ENCODE measurements around the gene TNF.

Gene TNF

DNA sequence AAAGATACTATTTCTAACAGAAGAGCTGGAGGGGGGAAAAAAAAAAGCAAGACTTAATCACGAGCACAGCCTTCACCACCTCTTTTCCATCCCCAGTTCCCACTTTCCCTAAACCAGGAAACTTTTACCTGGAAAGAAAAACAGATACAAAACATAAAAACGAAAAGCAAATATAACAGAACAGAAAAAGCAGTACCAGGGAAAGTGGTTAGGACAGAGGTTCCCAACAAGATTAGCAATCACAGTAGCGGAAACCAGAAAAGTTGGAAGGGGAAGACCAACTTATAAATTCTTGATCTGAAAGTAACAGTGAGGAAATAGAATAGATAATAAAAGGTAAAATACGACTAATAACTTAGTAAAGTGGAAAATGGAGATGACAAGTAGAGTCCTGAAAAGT lies 34.7 kb upstream of the TNF start:
- TF ChIP-seq, protein P1, sequence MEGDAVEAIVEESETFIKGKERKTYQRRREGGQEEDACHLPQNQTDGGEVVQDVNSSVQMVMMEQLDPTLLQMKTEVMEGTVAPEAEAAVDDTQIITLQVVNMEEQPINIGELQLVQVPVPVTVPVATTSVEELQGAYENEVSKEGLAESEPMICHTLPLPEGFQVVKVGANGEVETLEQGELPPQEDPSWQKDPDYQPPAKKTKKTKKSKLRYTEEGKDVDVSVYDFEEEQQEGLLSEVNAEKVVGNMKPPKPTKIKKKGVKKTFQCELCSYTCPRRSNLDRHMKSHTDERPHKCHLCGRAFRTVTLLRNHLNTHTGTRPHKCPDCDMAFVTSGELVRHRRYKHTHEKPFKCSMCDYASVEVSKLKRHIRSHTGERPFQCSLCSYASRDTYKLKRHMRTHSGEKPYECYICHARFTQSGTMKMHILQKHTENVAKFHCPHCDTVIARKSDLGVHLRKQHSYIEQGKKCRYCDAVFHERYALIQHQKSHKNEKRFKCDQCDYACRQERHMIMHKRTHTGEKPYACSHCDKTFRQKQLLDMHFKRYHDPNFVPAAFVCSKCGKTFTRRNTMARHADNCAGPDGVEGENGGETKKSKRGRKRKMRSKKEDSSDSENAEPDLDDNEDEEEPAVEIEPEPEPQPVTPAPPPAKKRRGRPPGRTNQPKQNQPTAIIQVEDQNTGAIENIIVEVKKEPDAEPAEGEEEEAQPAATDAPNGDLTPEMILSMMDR (IDR thresholded peaks at IDR 0.05): no peak

DNA sequence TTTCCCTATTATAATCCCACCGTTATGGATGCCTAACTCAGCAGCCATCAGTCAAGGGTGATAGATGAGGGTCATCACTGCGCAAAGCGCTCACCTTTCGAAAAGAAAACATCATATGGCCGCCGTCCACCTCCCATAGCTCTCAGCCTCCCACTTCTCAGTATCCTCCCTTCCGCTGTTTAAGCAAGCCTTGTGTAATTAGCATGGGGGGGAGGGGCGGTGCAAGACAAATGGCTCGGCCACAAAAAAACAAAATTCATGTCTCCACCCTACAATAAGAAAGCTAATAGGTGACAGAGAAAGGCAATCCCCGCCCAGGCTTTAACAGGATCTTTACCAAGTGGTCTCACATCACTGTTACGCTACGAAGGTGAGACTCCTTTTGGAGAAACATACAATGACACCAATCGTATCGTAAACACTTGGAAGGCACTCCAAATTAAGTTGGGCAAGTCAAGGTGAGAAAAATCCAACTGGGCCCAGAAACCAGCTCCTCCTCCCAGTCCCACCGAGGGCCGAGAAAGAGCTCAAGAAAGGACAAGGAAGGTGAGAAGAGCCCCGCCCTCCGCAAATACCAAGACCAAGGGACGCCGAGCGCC lies 34.2 kb upstream of the TNF start:
- TF ChIP-seq, protein P1 (IDR thresholded peaks at IDR 0.05): no peak

DNA sequence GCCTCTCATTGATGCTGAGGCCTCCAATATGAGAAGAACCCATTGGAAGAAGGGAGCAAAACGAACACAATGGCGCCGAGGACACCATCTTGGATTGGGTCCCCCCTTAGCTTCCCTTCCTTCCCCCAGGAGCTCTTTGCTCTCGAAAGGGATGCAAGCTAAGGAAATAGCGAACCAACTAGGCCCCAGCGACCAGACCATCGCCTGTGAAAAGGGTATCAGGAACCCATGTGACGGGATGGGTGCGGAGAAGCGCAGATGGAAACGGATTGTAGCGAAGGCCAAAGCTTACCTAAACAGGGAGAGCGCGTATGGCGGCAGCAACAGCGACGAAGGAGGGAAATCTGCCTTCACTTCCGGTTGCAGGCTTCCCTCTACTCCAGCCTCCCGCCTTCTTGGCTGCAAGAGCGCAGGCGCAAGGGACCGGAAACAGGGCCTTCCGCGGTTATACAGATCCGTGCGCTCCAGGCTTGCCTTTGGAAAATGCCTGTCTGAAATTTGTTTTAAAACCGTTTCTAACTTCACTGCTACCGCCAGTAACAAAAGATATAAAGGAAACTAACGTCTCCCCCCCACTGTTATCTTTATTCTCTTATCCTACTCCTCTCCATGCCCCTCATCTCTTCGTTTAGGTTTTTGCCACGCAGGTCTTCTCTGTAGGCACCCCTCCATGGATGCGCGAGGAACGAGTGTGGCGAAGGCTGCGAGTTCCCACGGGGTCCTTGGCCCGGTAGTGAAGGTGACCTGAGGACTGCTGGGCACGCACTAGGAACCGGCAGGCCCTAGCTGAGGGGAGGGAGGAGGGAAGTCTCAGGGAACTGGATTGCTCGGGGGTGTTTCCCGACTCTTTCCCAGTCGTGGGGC lies 33.5 kb upstream of the TNF start, which contains the start of gene DDX39B:
TSS of gene DDX39B (minus strand) at position 346 of the 864 bp plus-strand sequence. CDS start 1,471 bp downstream, outside the sequence.
- TF ChIP-seq, protein P1 (IDR thresholded peaks at IDR 0.05): no peak

DNA sequence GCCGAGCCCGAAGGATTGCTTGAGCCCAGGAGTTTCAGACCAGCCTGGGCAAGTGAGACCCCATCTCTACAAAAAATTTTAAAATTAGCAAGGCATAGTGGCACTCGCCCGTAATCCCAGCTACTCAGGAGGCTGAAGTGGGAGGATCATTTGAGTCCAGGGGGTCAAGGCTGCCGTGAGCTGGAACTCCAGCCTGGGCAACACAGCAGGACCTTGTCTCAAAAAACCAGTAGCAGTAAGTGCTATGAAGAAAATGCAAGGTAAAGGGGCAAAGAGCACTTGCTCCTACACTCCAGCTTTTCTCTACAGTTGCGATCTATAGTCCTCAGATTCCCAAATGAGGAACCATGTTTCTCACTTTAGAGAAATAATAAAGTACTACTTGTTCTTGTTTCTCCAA lies 31.7 kb upstream of the TNF start:
- TF ChIP-seq, protein P1 (IDR thresholded peaks at IDR 0.05): no peak

DNA sequence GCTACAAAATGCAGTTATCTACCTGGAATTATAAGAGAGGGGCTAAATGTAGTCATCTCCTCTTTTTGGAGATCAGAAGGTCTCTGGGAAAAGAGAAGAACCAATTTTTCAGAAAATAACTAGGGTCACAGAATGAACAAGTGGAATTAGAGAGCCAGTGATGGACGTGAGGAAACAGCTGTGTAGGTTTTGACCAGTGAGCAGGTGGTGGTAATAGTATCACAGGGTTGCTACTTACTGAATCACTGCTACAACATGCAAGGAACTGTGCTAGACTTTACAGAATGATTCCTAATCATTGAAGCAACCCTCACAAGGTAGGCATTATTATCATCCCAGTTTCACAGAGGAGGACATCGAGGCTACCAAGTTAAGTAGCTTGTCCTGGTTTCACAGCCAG lies 30.7 kb upstream of the TNF start:
- TF ChIP-seq, protein P1 (IDR thresholded peaks at IDR 0.05): no peak

DNA sequence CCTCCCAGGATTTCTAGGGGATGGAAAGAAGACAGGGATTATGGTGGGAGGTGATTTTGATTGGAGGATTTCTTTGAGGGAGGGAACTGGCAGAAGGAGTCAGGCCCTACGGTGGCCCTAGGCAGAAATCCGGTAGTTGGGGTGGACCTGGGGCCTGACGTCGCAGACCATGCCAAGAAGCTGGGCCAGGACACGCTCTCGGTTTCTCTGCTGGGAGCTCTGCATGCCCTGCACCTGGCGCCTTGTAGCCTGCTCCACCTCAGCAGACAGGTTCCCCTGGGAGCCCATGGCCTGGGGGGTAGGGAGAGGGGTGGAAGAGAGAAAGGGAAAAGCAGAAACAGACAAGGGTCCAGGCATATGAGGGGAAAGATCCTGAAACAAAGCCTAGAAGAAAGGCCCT lies 30.1 kb upstream of the TNF start:
- TF ChIP-seq, protein P1 (IDR thresholded peaks at IDR 0.05): no peak

DNA sequence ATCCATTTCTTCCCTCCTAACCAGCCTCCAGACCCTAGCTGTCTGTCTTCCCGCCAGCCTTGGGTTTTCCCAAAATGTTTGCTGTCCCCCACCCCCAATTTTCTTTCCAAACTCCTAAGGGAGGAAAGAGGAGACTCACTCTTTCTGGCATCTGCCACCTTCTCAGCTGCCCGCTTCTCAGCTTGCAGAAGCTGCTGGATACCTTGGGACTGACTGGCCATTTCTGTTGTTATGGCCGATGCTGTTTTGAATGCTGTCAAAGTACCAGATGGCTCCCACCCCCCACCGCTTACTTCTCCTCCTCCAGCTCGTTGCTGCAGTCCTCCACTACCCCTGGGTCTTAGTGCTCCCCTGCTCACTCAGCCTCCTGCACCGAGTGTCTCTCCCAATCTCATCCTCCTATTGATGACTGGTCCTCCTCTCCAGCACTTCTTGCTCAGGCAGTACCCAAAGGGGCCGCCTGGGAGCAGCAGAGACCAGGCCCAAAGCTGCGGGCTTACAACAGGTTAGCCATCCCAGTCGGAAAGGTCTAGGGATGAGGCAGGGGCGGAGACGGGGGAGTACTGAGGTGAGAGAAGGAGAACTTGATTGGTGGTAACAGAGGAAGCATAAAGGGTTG lies 28.9 kb upstream of the TNF start, which contains the start of gene ATP6V1G2:
TSS of gene ATP6V1G2 (minus strand) at position 270 of the 619 bp plus-strand sequence. CDS start at position 221, 49 bp downstream.
- TF ChIP-seq, protein P1 (IDR thresholded peaks at IDR 0.05): peak; percentile 94
